HPDE6-E6E7 (cell line): ENCODE data around the gene PLCB1.
"Not testable (repeated sequence)": the region's sequence is repeated elsewhere in the genome, so short reads cannot be mapped to it uniquely, and the experiment has no call there.

ENCODE experiments used
- DNase-seq: peaks from one replicate; pipeline ENCODE4 v3.0.0; 2011; ENCODE audit warnings: missing footprints; ENCODE audit errors: extremely low spot score

Gene PLCB1

DNA sequence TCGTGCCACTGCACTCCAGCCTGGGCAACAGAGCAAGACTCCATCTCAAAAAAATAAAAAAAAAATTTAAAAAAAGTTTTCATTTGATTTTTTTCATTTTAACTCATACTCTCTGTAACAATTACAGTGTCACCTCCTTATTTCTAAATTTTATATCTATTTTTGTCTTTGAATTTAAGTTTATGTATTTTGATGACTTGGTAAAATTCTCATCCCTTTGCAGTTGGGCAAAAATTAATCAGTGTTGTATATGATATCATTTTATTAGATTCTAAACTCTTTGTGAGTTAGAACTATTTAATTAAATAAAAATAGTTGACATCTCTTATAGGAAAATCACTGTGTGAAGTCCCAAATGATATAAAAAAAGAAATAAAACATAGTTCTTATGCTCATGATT, 270.7 kb downstream of the PLCB1 start:
- no peak for DNase-seq

DNA sequence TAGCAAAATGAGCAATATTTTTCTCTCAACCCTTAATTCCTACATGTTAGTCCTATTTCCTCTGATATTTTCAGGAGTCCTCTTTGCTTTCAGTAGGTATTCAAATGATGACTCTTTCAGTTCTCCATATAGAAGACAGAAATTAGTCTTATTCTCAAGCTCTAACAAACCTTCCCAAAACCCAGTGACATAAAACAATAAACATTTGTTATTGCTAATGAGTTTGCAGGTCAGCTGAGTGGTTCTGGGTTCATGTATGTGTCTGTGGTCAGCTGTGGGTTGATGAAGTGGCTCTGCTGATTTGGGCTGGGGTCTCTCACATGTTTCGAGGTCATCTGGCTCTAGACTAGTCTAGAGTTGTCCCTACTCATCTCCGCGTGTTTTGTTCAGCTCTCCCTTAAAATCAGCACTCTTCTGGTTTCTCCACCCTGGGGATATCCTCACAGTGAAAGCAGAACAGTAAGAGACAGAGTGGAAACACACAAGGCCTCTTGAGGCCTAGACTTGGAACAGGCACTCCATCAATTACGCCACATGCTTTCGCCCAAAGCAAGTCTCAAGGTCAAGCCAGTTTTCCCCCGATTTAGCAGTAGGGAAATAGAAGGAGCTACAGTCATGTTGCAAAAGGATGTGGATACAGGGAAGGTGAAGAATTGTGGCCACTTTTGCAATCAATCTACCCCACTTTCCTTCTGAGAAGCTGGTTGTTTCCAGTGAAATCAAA, 273.0 kb downstream of the PLCB1 start:
- DNase-seq: no peak

DNA sequence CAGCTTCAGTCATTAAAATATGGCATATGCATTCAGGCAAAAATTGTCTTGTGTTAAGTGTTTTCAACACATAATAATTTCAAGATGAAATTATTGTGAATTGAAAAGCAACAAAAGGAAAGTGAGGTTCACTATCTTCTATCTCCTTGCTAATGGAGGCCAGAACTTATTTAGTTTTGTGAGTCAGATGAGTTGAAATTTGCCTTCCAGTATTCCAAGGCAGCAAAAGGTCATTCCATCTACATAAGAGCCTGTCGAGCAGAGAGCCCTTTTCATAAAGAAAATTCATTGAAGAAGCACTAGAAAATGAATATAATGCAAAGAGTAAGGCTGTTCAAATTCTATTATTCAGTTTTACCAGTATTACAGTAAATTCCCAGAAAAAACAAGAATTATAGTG, 274.3 kb downstream of the PLCB1 start:
- DNase-seq: no peak

DNA sequence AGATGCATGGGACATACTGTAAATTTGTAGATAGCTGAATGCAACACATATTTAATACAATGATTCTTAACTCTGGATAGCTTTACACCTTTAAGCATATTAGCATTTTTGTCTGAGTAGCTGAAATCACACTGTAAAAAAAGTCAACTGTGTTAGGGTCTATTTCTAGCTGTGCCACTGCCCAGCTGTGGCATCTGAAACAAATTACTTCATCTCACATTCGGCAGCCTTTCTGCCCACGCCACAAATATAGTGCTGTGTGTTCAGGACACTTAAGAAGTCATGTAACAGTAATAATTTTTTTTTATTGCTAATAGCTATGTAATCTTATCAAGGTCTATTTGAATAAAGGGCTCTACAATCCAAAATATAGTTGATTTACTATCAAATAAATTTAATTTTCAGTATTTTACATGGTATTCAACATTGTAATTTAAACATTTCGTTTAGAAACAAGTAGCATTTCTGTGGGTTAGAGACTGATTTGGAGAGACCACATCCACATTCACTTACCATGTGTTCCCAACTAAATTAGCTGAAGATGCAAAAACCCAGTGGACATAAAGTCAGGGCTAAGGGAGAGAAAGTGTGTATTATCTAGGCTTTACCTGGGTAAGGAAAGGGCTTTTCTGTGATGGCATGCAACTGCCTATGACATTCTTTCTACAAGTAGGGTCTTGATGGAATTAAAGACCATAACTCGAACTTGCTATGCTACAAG, 276.7 kb downstream of the PLCB1 start:
- no peak for DNase-seq

DNA sequence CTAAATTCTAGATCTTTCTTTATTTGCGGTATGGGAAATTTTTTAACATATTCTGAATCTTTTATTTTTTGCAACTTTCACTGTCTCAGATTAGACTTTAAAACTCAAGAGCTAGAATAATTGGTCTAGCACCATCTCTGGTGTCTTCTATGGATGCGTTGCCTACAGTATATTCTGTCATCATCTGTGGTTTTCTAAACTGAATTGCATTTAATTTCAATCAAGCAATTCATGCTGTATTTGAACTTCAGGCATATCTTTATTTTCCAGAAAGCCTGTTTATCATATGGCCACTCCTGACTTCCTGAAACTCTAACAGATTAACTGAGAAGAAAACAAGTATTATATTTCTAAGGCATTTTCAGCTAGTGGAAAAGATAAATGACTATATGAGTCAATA, 281.6 kb downstream of the PLCB1 start:
- DNase-seq: no peak

DNA sequence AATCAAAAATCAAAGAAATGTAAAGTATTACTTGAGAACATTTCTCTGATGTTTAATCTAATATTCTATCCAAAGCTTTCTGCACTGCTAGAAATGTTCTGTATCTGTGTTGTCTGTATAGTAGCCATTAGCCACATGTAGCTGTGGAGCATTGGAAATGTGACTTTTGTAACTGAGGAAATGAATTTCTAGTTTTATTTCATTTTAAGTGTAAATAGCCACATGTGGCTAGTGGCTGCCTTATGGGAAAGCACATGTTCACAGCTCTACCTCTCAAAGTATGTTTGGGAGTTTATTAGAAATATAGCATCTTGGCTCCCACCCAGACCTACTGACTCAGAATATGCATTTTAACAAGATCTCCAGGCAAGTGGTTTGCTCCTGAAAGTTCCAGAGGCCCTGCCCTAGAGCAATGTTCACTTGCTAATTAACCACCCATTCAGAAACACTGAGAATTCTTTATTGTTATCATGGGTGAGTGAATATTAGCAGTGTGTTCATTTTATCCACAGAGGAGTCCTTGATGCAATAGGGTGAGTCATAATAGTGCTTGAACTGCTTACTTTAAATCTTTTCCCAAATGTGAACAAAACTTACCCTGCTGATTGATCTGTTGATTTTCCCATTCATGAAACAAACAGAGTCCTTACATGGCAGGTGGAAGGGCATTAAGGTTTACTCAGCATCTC, 282.7 kb downstream of the PLCB1 start:
- no peak for DNase-seq

DNA sequence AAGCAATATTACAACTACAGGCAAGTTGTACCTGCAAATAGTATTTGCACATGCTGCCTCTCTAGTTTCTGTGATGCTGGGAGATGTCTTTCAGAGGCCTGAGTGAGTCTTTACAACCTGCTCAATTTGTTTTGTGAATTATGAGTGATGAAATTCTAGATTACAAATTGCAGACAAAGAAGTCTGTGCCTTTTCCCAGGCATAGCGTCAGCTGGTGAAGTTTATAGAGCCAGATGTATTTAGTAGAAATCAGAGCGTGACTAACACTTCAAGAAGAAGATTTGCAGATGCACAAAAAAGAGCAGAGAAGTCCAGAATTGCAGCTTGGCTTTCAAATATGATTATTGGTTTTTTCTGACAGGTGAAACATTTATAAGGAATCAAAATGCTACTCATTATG, 289.9 kb downstream of the PLCB1 start:
- no peak for DNase-seq

DNA sequence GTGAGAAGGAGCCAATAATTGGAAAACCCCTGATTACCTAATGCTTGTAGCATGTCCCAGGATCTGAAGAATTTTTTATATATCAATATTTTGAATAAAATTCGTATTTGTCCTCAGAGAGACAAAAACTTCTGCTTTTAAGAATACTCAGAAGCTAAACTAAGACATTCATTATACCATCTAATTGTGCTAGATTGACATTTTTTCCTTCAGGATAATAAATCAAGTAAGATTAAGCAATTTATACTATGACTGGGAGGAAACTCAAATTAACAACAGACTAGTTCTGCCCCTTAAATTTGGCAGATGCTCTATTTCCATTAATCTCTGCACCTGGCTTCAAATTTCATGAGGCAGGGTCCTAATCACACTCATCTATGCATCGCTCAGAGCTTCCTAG, 291.4 kb downstream of the PLCB1 start:
- no peak for DNase-seq

DNA sequence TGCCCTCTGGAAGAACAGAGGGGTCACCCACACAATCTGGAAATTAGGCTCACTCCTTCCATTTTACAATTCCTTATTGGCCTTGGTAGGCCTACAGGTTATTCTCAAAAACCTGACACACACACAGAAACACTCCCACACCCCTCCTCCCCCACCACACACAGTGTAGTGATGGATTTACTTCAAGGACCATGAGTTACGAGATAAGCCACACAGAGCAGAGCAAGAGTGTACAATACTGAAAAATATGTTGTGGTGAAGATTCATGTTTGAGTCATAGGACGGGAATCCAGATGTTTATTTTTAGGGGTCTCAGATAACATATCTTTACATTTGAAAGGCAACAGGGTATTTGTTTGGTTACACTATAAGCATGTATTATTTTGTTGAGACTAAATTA, 291.9 kb downstream of the PLCB1 start:
- DNase-seq: no peak

DNA sequence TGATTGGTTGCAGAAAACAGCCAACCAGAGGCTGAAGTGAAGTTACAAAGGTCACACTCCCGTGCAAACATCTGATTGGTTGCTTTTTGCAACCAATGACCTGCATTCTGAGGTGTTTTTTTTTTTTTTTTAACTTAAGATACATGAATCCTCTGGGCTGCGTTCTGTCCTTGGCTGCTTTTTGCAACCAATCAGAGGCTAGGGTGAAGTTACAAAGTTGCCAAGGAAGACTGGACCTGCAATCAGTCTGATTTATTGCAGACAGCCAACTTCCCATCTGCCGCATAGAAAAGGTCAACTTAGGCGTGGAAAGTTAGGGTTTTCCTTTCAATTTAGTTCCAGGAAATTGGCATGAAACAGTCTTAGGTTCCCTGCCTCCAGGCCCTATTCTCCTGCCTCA, 292.9 kb downstream of the PLCB1 start:
- no peak for DNase-seq

DNA sequence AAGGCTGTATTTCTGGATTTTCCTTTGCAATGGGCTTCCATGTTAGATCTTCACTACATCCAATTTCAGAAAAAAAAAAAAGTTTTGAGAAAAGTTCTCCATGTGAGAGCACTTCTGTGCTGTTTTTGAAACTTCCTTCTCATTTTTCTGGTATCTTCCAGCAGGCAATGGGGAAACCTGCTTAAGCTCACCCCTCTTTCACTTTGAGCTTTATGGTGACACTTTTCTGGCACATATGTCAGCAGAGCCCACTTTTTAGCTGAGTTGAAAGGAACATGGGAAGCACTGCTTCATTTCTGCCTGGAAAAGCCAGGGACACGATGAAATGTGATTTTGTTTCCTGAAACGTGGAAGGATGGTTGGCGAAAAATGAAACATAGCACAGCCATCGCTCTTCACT, 293.7 kb downstream of the PLCB1 start:
- no peak for DNase-seq

DNA sequence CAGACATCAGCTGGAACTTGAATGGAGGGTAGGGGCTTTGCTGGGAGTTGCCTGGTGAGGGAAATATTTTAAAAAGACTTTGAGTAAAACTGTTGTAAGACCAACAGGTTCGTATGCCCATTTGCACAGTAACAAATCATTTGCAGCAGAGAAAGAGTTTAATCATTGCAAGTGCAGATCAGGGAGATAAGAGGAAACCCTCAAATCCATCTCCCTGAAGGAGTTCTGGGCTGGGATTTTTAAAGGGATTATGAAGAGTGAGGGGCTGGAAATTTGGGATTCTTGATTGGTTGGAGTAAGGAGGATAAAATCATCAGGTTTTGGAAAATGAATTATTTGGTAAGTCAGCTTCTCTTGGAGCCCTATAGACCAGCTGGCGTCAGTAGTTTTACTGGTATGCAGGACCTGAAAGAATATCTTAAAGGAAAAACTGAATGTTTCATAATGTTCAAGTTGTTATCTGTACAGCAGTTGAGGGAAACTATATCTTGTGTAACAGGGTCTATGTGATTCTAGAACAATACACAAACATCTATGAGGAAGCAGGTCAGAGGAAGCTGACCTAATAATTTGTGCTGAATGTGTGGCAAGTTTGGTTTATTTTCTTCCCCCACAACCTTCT, 295.5 kb downstream of the PLCB1 start:
- DNase-seq: no peak

DNA sequence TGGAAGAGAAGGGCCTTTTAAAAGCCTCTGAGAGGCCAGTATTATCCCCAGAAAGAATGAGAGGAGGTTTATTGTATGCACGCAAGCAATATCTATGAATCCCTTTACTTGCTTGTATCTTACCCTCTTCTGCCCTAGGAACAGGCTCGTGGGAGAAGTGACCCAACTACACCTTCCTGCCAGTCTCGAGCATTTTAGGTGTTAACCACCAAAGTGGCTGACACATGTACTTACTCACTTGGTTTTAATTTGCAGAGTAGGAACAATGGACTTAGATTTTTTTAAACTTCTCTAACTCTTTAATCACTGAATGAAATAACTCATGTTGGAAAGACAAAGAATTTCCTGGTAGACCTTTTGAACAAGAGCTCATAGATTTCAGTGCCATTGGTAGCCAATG, 296.9 kb downstream of the PLCB1 start:
- DNase-seq: no peak

DNA sequence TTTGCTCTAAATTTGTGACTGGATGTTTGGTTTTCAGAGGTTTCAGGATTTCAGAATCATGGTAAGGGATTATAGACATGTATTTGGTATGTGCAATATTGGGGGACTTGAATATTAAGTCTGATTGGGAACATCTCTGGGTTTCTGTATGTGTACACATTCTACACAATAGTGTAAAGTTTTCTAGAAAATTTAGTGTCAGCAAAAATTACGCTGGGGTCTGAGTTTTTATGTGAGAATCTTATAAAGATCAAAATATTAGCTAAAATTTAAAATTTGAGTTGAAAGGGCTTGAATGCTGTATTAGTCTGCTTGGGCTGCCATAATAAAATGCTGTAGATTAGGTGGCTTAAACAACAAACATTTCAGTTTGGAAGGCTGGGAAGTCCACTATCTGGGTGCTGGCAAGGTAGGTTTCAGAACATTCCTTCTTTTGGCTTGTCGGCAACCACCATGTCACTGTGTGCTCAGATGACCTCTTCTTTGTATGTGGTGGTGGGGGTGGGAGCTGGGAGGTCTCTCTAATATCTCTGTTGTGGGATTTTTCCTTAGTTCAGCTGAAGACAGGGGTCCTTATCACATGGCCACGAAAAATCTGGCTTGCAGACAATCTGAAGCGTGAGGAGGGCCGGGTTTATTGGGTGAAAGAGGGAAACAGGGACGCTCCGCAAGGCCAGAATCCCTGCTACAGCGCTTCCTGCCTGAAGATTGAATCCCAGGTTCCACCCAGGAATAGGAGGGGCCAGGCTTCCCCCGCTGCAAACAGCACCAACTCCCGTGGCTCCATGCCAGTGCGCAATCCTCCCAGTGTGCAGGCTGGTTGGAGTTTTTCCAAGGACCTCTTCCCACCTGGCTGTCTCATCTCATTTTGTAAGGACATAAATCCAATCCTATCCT, 299.7 kb downstream of the PLCB1 start:
- no peak for DNase-seq

DNA sequence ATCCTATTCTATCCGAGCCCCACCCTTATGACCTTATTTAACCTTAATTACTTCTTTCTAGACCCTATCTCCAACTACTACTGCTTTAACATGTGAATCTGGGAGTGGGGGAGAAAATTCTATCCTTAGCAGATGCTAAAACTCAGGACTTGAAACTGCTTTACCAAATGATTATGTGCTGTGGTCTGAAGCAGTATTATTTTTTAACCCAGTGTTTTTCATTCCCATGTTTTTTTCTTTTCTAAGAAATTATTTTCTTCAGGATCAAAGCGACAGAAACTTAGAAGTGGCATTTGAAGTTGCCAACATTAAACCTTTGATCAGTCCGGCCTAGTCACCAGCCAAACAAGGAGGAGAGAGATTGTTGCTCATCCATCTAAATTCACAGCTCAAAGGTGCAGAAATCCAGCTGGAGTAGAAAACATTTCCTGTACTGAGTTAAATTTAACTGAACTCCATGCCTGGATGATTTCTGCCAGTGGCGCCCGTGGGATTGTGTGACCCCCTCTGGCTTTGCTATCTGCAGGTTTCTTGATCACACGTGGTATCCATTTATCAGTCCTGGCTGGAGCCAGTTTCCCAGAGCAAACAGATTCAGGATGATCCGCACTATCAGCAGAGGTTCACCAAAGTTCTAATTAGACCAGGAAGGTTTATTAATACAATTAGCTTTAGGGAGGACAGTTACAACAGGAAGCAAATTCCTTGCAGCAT, 300.5 kb downstream of the PLCB1 start:
- DNase-seq: no peak

DNA sequence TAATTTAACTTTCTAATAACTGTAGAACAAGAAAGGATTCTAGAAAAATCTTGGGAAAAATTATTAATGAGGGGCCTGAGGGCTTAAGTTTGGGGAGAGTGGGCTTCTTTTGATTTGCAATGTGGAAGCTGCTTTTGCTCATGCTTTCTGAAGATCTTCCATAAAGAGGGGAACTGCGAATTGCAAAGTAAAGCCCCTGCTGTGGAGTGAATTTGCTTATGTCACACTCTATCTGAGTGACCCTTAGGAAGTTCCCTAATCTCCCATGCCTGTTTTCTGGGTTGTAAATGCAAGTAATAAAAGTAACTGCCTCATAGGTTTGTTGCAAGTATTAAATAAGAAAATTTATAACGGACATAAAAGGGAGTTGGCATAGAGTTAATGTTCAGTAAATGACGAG, 301.2 kb downstream of the PLCB1 start:
- DNase-seq: no peak

DNA sequence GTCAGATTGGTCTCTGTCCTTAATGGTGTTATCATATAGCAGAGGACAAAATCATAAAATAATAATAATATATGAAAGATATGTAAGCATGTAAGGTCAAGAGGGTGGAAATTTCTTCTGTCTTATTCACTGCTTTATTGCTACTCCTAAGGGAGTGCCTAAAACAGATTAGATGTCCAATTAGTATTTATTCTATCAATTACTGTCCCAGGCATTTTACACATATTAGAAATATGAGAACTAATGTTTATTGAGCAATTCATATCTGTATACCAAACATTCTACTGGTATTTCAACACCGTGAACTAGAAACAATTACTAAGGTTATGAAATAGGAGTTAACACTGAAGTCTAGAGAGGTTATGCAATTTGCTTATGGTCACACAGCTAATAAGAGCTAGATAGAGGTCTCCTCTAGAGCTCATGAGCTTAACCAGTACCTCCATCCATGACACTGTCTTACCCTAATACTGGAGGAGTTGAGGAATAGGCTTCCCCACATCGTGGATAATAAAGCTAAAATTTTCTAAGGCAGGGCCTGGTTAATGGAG, 302.3 kb downstream of the PLCB1 start:
- DNase-seq: no peak

DNA sequence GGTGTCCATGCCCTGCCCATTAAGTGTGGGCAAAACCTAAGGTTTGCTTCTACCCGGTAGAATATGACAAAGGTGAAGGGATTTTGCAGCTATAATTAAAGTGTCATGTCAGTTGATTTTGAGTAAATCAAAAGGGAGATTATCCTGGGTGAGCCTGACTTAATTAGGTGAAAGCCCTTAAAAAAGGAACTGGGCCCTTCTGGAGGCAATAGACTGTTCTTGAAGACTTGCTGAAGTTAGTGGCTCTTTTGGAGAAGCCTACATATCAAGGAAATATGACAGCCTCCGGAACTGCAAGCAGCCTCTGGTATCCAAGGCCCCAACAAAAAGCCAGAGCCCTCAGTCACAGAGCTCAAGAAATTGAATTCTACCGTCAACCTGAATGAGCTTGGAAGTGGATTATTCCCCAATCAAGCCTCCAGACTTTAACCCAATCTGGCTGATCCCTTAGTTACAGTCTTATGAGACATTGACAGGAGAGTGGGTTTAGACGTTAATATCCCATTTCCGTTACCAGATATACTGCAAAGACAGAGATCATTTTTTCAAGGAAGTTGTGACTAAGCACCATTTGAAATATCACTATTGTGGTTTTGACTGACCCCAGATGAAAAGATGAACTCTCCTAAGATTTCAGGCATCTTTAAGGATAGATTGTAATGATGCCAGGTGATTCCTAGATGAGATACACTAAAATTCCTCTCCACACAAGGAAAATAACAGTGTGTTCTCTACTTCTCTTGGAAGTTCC, 303.4 kb downstream of the PLCB1 start:
- DNase-seq: no peak

DNA sequence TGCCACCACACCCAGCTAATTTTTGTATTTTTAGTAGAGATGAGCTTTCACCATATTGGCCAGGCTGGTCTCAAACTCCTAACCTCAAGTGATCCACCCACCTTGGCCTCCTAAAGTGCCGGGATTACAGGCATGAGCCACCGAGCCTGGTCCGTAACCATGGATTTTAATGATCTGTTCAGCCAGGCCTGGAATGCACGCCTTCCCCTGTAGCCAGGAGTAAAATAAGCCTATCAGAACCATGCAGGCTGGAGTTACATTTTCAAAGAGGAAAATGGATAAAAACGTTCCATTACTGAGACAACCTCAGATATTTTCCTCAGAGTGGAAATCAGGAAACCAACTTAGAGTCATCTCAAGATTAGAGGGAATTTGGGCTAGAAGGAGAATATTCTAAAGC, 304.9 kb downstream of the PLCB1 start:
- DNase-seq: not testable (repeated sequence)

DNA sequence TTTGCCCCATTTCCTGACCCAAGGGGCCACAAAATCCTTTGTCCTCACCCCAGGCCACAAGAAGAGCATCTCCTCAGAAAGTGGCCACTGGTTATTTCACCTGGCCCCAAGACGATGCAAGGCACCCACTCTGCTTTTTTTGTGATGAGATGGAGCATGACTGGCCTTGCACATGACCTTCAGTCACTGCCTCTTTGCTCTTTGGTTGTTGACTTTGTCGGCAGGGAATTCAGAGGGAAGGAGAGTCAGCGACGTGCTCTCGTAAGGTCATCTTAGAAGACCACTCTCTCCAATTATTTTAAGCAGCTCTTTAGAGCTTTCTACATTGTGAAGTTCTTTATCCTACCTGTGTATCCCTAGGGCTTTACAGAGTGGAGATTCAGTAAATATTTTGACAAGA, 306.7 kb downstream of the PLCB1 start:
- DNase-seq: no peak
